Neural crest cell (in vitro differentiated cells): ENCODE data around the gene UBA6. TPM values are rescaled to one million over a fixed set of nuclear protein-coding genes. Genes with fewer than 3 reads are reported as not detected.
"Not testable (repeated sequence)": the region's sequence is repeated elsewhere in the genome, so short reads cannot be mapped to it uniquely, and the experiment has no call there.

Experiments used
- DNase-seq: peaks from one replicate; pipeline ENCODE4 v3.0.0; 2021; ENCODE audit warnings: low read depth, mixed read lengths, low spot score
- H3K27ac Mint-ChIP-seq: one replicate; pipeline ENCODE4 v1.8.0; 2021; ENCODE audit warnings: mild to moderate bottlenecking, mixed read lengths; ENCODE audit not compliant: unreplicated experiment
- H3K27me3 Mint-ChIP-seq: 2 replicates; pipeline ENCODE4 v1.8.0; 2021; ENCODE audit warnings: low read depth, mild to moderate bottlenecking, mixed read lengths
- H3K36me3 Mint-ChIP-seq: 2 replicates; pipeline ENCODE4 v1.8.0; 2021; ENCODE audit warnings: low read depth, mild to moderate bottlenecking, mixed read lengths
- H3K4me1 Mint-ChIP-seq: 2 replicates; pipeline ENCODE4 v1.8.0; 2021; ENCODE audit warnings: mixed read lengths
- H3K4me3 Mint-ChIP-seq: one replicate; pipeline ENCODE4 v1.8.0; 2021; ENCODE audit warnings: mild to moderate bottlenecking, mixed read lengths
- H3K9me3 Mint-ChIP-seq: 2 replicates; pipeline ENCODE4 v1.8.0; 2021; ENCODE audit warnings: mixed read lengths
- CTCF ChIP-seq: fragments of 200-600 bp; sonication (generic); conservative IDR thresholded peaks from 2 replicates; pipeline ENCODE4 v1.5.0; 2021; ENCODE audit warnings: antibody characterized with exemption, mild to moderate bottlenecking
- total RNA-seq: library from RNA; stranded (reverse); gene quantifications from 2 replicates; pipeline ENCODE4 v1.2.1, GENCODE V29; 2021

Gene UBA6
- total RNA-seq, 1 donor from 2014 or later: 72.9 TPM

- no peaks in the 10 kb centered on the region for H3K27me3 Mint-ChIP-seq
- peaks cover 2% of the 10 kb centered on the region for H3K9me3 Mint-ChIP-seq
- no peak overlapping the region for H3K4me3 Mint-ChIP-seq
- H3K4me1 Mint-ChIP-seq: no peaks in the 10 kb centered on the region
- no peak for DNase-seq
- H3K27ac Mint-ChIP-seq: no peak overlapping the region
- no peak for TF ChIP-seq CTCF
- H3K36me3 Mint-ChIP-seq: peaks cover 3% of the 10 kb centered on the region
Measured at GRCh38 chr4:67743194-67743593, 42.2 kb upstream of the UBA6 start.

- no peaks in the 10 kb centered on the region for H3K27me3 Mint-ChIP-seq
- H3K4me1 Mint-ChIP-seq: peaks cover 6% of the 10 kb centered on the region
- no peak overlapping the region for H3K4me3 Mint-ChIP-seq
- TF ChIP-seq CTCF: no peak
- no peak for DNase-seq
- H3K36me3 Mint-ChIP-seq: peaks cover 8% of the 10 kb centered on the region
- no peak overlapping the region for H3K27ac Mint-ChIP-seq
- no peaks in the 10 kb centered on the region for H3K9me3 Mint-ChIP-seq
Measured at GRCh38 chr4:67736262-67736661, 35.3 kb upstream of the UBA6 start.

GRCh38 chr4:67735325-67735724 lies 34.4 kb upstream of the UBA6 start:
- H3K27me3 Mint-ChIP-seq: no peaks in the 10 kb centered on the region
- H3K4me1 Mint-ChIP-seq: peaks cover 6% of the 10 kb centered on the region
- no peaks in the 10 kb centered on the region for H3K9me3 Mint-ChIP-seq
- H3K27ac Mint-ChIP-seq: no peak overlapping the region
- DNase-seq: no peak
- peaks cover 12% of the 10 kb centered on the region for H3K36me3 Mint-ChIP-seq
- TF ChIP-seq CTCF: no peak
- no peak overlapping the region for H3K4me3 Mint-ChIP-seq

GRCh38 chr4:67730511-67730910 lies 29.6 kb upstream of the UBA6 start:
- peaks cover 33% of the 10 kb centered on the region for H3K36me3 Mint-ChIP-seq
- not testable (repeated sequence) for H3K9me3 Mint-ChIP-seq, H3K4me1 Mint-ChIP-seq, H3K4me3 Mint-ChIP-seq, DNase-seq, H3K27ac Mint-ChIP-seq, H3K27me3 Mint-ChIP-seq

- Mint-ChIP-seq H3K4me1 (no peaks in the 10 kb centered on the region), H3K4me3 (no peak overlapping the region), H3K9me3 (peaks cover 9% of the 10 kb centered on the region), H3K36me3 (peaks cover 30% of the 10 kb centered on the region), H3K27me3 (no peaks in the 10 kb centered on the region), H3K27ac (no peak overlapping the region)
- no peak for DNase-seq
- TF ChIP-seq CTCF: no peak
Measured at GRCh38 chr4:67727124-67727850, 26.3 kb upstream of the UBA6 start.

GRCh38 chr4:67725981-67726380 lies 25.0 kb upstream of the UBA6 start:
- TF ChIP-seq CTCF: no peak
- Mint-ChIP-seq H3K9me3 (peaks cover 9% of the 10 kb centered on the region), H3K4me1 (no peaks in the 10 kb centered on the region), H3K27ac (no peak overlapping the region), H3K36me3 (peaks cover 31% of the 10 kb centered on the region), H3K27me3 (no peaks in the 10 kb centered on the region), H3K4me3 (no peak overlapping the region)
- no peak for DNase-seq
